HG02973 (cell line): ENCODE data around the gene UBE2QL1.
A peak's percentile ranks its signal among the peaks of the same experiment; 100 is the strongest.
"Not testable (repeated sequence)": the region's sequence is repeated elsewhere in the genome, so short reads cannot be mapped to it uniquely, and the experiment has no call there.

ENCODE experiments used
- ATAC-seq: cut with Tn5 transposase; IDR thresholded peaks from one replicate; pipeline ENCODE4 v1.9.1; 2021; ENCODE audit warnings: moderate library complexity; ENCODE audit not compliant: unreplicated experiment

The UBE2QL1 gene

GRCh38 chr5:6495433-6496206 lies 47.0 kb downstream of the UBE2QL1 start:
- ATAC-seq = no peak

- peak; percentile 96 for ATAC-seq
Measured at GRCh38 chr5:6496207-6496584, 47.5 kb downstream of the UBE2QL1 start.

GRCh38 chr5:6496636-6497035 lies 48.0 kb downstream of the UBE2QL1 start:
- ATAC-seq = no peak

DNA sequence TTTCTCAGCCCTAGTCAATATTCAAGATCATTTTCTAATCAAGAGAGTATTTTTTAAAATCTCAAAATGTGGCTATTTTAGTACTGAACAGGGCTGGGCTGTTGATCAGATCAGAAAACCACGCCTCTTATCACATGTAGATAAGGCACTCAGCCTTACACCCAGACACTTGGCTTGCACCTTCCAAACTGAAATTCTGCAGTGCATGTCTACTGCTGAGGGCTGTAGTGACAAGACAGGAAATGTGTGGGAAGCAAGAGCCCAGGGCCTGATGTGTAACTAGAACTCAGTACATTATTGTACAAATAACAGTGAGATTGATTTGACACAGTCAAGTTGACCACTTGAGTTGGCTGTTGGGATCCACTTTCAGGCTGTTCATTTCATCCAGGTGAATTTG lies 48.6 kb downstream of the UBE2QL1 start:
- ATAC-seq = no peak

DNA sequence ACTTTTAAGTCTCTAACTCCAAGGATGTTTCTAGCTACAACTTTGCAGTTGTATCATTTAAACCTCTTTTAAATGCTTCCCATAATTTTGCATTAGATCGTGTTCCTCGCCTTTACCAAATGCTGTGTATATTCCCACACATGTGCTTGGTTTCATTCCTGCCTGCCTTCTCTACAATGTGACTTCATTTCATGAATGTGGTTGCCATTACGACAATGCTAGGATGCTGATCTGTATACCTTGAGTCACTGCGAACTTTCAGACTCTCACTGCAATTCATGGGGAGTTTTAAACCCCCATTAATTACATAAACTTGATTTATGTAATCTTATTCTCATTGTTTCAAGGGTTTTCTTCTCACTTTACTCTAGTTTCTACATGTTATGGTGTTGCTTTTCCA lies 50.3 kb downstream of the UBE2QL1 start:
- no peak for ATAC-seq

GRCh38 chr5:6501701-6502100 lies 53.0 kb downstream of the UBE2QL1 start:
- no peak for ATAC-seq

- ATAC-seq = no peak
Measured at GRCh38 chr5:6502421-6502820, 53.8 kb downstream of the UBE2QL1 start.

DNA sequence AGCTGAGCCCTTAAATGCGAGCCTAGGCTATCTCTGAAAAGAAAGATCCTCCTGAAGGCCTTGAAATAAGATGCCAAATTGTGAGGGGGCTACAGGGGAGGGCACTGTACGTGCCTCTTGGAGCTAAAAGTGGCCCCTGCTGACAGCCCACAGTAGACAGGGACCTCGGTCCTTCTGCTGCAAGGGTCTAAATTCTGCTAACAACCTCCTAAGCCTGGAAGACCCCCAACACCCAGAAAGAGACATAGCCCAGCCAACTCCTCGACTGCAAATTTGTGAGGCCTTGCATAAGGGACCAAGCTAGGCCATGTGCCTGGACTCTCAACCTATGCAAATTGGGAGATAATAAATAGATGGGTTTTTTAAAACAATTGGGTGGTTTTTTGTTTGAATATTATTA lies 54.7 kb downstream of the UBE2QL1 start:
- no peak for ATAC-seq

DNA sequence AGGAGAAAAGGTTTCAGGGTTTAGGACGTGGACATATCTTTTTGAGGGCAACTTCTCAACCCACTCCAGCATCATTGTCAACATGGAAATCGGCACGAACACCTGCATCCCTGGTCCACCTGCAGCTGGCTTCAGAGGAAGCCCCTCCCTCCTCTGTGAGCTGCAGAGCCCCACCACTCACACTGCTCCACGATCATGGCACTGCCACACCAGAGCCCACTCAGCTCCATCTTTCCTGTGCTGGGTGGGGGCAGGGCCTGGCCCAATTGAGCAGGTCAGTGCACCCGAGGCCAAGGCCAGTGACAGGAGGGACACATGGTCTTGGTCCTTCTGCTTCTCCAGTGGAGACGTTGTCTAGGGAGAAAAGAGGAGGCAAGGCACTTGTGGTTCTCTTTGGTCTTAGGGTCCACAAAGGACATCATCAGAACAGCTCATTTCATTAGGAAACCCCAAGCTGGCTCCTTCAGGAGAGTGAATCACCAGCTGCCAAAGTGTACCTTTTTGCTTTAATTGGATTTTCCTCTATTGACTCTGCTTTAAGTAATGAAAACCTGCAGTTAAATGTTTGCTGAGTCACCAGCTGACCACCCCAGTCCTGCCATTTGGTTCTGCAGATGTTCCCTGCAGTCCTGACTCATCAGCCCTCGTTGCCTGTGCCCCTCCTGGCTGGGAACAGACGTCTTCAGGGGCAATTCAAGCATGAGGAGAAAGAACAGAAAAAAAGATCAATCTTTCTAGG lies 56.2 kb downstream of the UBE2QL1 start:
- no peak for ATAC-seq

GRCh38 chr5:6505416-6505755 lies 56.7 kb downstream of the UBE2QL1 start:
- no peak for ATAC-seq

DNA sequence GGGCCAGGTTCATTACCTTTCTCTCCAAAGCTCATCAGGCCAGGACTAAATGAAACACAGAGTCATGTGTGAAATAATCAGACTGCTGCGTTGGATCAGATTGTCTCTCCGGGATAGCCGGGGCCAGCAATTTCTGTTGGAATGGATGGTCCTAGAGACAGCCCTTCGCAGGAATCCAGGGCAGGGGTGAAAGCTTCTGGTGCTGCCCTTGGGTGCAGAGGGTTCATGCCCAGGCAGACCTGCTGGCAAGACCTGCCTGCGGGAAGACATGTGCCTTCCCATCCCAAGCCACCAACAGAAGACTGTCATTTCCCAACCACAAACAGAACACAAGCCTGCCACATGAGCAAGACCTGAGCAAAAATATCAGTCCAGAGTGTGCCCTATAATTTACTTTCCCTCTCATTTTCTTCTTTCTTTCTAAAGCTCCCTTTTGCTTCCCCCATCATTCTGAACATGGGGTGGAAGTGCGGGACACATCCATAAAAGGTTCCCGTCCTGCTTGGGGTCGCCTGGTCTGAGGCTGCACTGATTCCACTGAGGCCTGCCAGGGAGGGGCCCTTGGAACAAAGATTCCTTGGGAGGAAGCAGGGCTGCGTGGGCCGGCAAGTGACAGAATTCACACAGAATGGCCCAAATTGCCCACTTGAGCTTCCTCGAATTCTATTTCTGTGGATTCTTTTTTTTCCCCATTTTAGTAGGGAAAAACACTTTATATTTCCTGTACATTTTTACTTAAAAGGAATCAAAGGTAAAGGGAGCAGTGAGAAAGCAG lies 57.3 kb downstream of the UBE2QL1 start:
- no peak for ATAC-seq

DNA sequence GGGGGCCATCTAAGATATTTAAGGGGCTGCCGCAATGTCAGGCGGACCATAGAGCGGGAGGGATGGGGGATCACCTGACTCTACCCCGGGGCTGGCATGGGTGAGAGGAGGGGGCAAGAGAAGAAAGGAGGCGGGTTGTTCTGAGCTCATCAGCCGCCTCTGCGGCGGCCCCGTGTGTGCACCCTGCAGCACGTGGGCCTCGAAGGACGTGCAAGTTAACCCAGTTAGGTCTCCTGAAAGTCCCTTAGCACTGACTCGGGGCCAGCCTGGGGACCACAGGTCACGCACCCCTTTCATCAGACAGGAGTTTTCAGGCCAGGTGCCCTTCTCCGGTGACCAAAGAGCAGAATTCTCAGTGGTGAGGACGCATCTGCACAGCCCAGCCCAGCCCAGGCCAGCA lies 58.0 kb downstream of the UBE2QL1 start:
- no peak for ATAC-seq

- no peak for ATAC-seq
Measured at GRCh38 chr5:6508931-6509330, 60.3 kb downstream of the UBE2QL1 start.

- ATAC-seq = no peak
Measured at GRCh38 chr5:6510132-6510531, 61.5 kb downstream of the UBE2QL1 start.

DNA sequence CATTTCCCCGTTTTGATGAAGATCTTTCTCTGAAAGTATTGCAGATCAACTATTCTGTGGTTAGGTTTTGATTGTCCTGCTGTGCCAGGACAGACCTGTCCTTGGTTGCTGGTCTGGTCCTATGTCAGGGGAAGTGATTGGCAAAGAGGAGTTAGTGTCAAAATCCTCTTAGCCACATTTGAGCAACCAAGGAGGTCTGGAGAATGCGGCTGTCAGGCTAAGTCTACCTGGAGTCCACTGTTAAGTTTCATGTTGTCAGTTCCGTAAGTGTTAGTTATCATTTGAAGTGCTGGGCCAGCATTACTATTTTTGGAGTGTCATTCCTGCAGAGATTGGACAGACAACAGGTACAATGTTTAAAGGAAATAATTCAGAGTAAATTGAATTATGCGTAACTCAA lies 62.3 kb downstream of the UBE2QL1 start:
- no peak for ATAC-seq

DNA sequence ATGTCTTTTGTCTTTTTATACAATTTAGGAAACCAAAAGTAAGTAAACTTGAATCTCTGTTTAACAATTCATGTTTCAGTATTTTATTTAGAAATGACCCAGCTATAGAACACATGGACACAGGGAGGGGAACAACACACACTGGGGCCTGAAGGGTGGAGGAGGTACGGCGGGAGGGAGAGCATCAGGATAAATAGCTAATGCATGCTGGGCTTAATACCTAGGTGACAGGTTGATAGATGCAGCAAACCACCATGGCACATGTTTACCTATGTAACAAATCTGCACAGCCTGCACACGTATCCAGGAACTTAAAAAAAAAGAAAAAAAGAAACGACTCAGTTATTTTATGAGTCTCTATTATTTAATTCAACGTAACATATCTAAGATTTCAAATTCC lies 67.2 kb downstream of the UBE2QL1 start:
- ATAC-seq = not testable (repeated sequence)

- ATAC-seq = no peak
Measured at GRCh38 chr5:6516823-6517222, 68.2 kb downstream of the UBE2QL1 start.

GRCh38 chr5:6517510-6517909 lies 68.9 kb downstream of the UBE2QL1 start:
- ATAC-seq = no peak

DNA sequence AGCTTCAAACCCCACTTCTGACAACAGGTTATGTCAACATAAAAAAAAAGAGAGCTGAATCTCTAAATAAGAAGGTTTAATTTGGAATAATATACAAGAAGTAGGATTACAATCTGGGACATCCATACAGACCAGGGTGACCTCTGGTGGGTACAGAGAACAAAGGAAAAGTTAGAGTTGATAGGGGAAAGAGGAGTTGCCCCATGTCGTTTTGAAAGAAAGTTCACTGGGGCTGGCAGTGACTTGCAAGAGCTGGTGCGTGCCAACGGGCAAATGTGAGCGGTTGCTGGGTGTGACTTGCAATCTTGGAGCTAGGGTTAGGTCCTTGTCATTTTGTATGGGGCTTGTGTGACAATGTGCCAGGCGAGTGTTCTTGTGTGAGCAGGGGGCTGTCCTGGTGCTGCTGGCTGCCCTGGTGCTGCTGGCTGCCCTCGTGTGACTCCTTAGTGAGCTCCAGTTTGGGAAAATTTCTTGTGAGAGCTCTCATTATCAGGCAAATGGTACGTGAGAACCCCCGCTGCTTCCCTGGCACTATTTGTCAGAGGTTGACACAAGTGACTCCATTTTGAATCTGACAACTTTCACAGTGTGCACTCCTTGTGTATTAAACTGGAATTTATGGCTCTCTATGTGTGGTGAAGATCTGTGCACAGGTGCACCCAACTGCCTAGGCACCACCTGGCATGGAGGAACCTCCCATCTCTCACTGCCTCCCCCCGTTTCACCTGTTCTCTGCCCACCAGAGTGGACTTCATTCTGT lies 69.8 kb downstream of the UBE2QL1 start:
- ATAC-seq = no peak

DNA sequence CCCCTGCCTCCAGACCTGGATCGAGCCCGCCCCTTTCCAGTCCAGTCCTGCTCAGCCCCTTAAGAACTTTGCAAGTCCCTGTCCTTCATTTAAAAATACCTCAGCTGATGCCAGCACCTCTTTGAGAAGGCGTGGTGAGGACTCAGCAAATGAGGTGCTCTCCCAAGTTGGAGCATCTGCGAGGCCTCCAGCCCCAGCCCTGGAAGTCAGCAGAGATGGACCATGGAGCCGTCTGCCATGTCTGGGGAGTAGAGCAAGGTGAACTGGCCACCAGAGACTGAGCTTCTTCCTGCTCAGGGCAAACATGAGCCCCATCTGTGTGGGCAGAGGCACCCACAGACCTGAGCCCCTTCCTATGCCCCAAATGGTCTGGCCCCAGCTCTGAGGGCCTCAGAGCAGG lies 71.5 kb downstream of the UBE2QL1 start:
- ATAC-seq = no peak

DNA sequence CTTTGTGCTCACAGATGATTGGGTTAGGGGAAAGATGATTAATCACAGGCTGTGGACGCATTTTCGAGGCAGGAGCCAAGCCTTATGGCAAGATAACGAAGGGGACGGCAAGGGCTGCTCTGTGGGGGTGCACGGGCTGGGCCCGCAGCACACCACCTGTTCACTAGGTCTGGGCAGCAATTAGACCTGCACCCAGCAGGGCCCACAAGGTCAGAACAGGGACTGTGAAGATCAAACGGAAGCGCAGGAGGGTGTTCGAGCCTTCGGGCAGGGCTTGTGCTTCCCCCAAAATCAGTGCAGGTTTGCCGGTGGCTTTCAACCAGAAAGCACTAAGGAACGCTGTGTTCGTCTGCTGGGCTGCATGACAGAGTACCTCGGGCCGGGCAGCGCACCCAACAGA lies 73.7 kb downstream of the UBE2QL1 start:
- no peak for ATAC-seq
